Panc1 (cell line): ENCODE data around the gene SLC25A38. TPM values are rescaled to one million over a fixed set of nuclear protein-coding genes. Genes with fewer than 3 reads are reported as not detected.

ENCODE experiments used
- ATAC-seq: fragments of 200-7000 bp; cut with Tn5 transposase; 2 replicates; pipeline ENCODE4 v1.9.1; 2020; ENCODE audit warnings: mild to moderate bottlenecking, moderate library complexity
- BruUV-seq: library from RNA; stranded (reverse); fragments of 400-500 nt; replicated peaks from 2 replicates; lab custom pipeline; 2021; lab: Mats Ljungman, UMichigan
- CTCF ChIA-PET: fragments of 300-600 bp; sonication (Branson Sonifier 250); formaldehyde crosslinking; loops from one replicate; lab custom pipeline; 2022; ENCODE audit warnings: antibody characterized with exemption; lab: Charles Lee
- POLR2A ChIA-PET: fragments of 300-600 bp; sonication (Branson Sonifier 250); formaldehyde crosslinking; loops from one replicate; lab custom pipeline; 2022; ENCODE audit warnings: antibody characterized with exemption; lab: Charles Lee
- DNase-seq: peaks from one replicate; pipeline ENCODE4 v3.0.0-alpha.2; 2010; ENCODE audit warnings: low read depth, low spot score
- H3K27ac ChIP-seq: 2 replicates; pipeline ENCODE4 v1.5.1; 2011; ENCODE audit warnings: mild to moderate bottlenecking, low read length, inconsistent platforms
- H3K27me3 ChIP-seq: fragments of 200-500 bp; sonication (Bioruptor generic); 2 replicates; pipeline ENCODE4 v1.6.0; 2014; ENCODE audit warnings: low read length, inconsistent platforms; ENCODE audit not compliant: control insufficient read depth, insufficient read depth
- H3K36me3 ChIP-seq: fragments of 200-500 bp; sonication (Bioruptor generic); 2 replicates; pipeline ENCODE4 v1.5.1; 2014; ENCODE audit warnings: inconsistent platforms, mild to moderate bottlenecking, low read length, moderate library complexity; ENCODE audit not compliant: control insufficient read depth, insufficient read depth
- H3K4me1 ChIP-seq: 2 replicates; pipeline ENCODE4 v1.5.1; 2011; ENCODE audit warnings: inconsistent platforms, mild to moderate bottlenecking, low read length, moderate library complexity; ENCODE audit not compliant: control insufficient read depth, insufficient read depth
- H3K4me3 ChIP-seq, 2 experiments: 2 replicates each; pipeline ENCODE4 v1.5.1; 2011 to 2012; ENCODE audit warnings: low read depth in 2 of 2, low read length in 2 of 2, mild to moderate bottlenecking in 2 of 2, inconsistent platforms in 1 of 2, moderate library complexity in 1 of 2
- H3K9me3 ChIP-seq: fragments of 200-500 bp; sonication (Bioruptor generic); 2 replicates; pipeline ENCODE4 v1.5.1; 2014; ENCODE audit warnings: low read depth, mild to moderate bottlenecking, inconsistent platforms, low read length, moderate library complexity; ENCODE audit not compliant: control insufficient read depth, insufficient read depth
- POLR2AphosphoS5 ChIP-seq: IDR thresholded peaks from 2 replicates; pipeline ENCODE4 v1.6.1; 2012; ENCODE audit warnings: mild to moderate bottlenecking, low read depth, low read length, moderate library complexity
- SIN3A ChIP-seq: IDR thresholded peaks from 2 replicates; pipeline ENCODE4 v1.6.1; 2012; ENCODE audit warnings: low read depth, mild to moderate bottlenecking, low read length, moderate library complexity, borderline replicate concordance; ENCODE audit not compliant: insufficient read depth
- TCF7L2 ChIP-seq: IDR thresholded peaks from 2 replicates; pipeline ENCODE4 v1.6.1; 2011; ENCODE audit warnings: mild to moderate bottlenecking, low read depth, low read length, inconsistent platforms
- in situ Hi-C: cut with HindIII; loops from 2 replicates; pipeline ENCODE4 v1.10.0; 2016; ENCODE audit warnings: low sequenced_read_pairs, low pct_unique_long_range_greater_than_20kb
- intact Hi-C: fragments of 100-400 bp; cut with micrococcal nuclease; formaldehyde crosslinking; loops from one replicate; pipeline ENCODE4 v1.10.0; 2022; ENCODE audit not compliant: unreplicated experiment
- total RNA-seq: library from RNA; stranded (reverse); gene quantifications from one replicate; pipeline ENCODE4 v1.2.1, GENCODE V29; 2021; ENCODE audit not compliant: unreplicated experiment
- TF ChIP-seq, protein P1 (sequence below): fragments of 450-650 bp; IDR thresholded peaks from 2 replicates; pipeline ENCODE4 v1.5.1; 2017; ENCODE audit warnings: mild to moderate bottlenecking
- TF ChIP-seq, protein P2 (sequence below), 2 experiments: IDR thresholded peaks; 2 replicates each; pipeline ENCODE4 v1.6.1; 2011 to 2012; ENCODE audit warnings: low read depth in 2 of 2, control low read depth in 1 of 2, low read length in 1 of 2, mild to moderate bottlenecking in 1 of 2, moderate library complexity in 1 of 2; ENCODE audit not compliant: insufficient read depth in 1 of 2

Gene SLC25A38
- total RNA-seq, 1 experiment from 2014 or later, result 21.5 TPM

DNA sequence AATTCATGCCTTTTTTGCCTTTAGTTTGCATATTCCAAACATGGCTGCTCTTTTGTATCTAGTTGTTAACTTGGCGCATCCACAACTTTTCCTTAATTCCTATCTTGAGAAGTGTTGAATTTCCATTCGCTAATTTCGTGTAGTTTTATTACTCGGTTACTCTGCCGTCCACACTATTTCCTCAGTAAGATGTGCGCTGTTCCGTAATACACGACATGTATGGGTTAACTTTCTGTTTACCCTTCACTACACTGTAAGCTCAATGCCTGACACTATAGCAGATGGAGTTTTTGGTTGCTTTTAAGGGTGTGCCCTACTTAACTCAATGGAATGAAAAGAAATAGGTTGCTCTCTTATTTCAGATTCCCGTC lies 24.1 kb downstream of the SLC25A38 start:
- in situ Hi-C loops (no loop called here), intact Hi-C loops (no loop called here)
- Histone ChIP-seq H3K4me3 (peak overlapping the region; percentile 80 to 89), H3K4me1 (peaks cover 14% of the 10 kb centered on the region), H3K27me3 (no peaks in the 10 kb centered on the region), H3K36me3 (peaks cover 33% of the 10 kb centered on the region), H3K27ac (peak overlapping the region; percentile 95), H3K9me3 (no peaks in the 10 kb centered on the region)
- CTCF ChIA-PET, result no interaction called here
- no peak for DNase-seq
- no peak for TF ChIP-seq SIN3A
- no peak for TF ChIP-seq POLR2AphosphoS5
- TF ChIP-seq, protein P1, sequence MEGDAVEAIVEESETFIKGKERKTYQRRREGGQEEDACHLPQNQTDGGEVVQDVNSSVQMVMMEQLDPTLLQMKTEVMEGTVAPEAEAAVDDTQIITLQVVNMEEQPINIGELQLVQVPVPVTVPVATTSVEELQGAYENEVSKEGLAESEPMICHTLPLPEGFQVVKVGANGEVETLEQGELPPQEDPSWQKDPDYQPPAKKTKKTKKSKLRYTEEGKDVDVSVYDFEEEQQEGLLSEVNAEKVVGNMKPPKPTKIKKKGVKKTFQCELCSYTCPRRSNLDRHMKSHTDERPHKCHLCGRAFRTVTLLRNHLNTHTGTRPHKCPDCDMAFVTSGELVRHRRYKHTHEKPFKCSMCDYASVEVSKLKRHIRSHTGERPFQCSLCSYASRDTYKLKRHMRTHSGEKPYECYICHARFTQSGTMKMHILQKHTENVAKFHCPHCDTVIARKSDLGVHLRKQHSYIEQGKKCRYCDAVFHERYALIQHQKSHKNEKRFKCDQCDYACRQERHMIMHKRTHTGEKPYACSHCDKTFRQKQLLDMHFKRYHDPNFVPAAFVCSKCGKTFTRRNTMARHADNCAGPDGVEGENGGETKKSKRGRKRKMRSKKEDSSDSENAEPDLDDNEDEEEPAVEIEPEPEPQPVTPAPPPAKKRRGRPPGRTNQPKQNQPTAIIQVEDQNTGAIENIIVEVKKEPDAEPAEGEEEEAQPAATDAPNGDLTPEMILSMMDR, result no peak
- TF ChIP-seq, protein P2, sequence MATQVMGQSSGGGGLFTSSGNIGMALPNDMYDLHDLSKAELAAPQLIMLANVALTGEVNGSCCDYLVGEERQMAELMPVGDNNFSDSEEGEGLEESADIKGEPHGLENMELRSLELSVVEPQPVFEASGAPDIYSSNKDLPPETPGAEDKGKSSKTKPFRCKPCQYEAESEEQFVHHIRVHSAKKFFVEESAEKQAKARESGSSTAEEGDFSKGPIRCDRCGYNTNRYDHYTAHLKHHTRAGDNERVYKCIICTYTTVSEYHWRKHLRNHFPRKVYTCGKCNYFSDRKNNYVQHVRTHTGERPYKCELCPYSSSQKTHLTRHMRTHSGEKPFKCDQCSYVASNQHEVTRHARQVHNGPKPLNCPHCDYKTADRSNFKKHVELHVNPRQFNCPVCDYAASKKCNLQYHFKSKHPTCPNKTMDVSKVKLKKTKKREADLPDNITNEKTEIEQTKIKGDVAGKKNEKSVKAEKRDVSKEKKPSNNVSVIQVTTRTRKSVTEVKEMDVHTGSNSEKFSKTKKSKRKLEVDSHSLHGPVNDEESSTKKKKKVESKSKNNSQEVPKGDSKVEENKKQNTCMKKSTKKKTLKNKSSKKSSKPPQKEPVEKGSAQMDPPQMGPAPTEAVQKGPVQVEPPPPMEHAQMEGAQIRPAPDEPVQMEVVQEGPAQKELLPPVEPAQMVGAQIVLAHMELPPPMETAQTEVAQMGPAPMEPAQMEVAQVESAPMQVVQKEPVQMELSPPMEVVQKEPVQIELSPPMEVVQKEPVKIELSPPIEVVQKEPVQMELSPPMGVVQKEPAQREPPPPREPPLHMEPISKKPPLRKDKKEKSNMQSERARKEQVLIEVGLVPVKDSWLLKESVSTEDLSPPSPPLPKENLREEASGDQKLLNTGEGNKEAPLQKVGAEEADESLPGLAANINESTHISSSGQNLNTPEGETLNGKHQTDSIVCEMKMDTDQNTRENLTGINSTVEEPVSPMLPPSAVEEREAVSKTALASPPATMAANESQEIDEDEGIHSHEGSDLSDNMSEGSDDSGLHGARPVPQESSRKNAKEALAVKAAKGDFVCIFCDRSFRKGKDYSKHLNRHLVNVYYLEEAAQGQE (IDR thresholded peaks at IDR 0.05; ENCODE audit: insufficient read depth in 1 of 2, low read depth in 2 of 2, low read length in 1 of 2), result no peak
- TF ChIP-seq TCF7L2, result no peak
- BruUV-seq, result no TSS peak
- no peak for ATAC-seq
- POLR2A ChIA-PET, result no interaction called here

DNA sequence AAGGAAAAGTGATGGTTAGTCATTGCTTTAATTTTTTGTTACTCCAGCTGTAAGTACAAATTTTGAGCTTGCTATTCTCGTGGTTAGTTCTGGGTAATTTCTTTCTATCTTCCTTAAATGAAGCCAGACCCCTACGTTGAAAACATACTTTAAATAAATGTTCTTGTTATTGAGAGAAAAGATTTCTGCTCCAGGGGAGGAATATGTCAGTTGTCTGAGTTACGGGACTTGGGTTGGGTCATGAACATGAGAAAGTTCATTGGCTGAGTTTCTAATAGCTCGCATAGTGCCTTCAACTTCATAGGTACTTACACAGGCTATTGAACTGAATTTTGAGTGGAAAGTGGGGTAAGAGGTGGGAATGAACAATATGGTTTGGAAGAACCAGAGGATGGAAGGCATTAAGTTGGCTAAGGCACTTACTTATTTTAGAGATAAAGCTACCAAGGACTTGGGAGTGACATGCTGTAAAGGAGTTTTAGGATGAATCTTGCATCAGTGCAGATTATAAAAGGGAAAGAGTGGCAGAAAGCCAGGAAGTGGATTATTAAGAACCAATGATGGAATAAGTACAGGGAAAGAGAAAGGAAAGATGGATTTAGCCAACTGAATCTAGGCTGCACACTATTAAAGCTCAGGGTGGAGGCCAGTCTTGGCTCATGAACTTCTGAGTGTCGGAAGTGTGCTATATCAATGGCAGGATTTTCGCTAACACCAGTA lies 24.8 kb downstream of the SLC25A38 start:
- BruUV-seq, result no TSS peak
- Histone ChIP-seq H3K4me3 (peak overlapping the region; percentile 80 to 89), H3K36me3 (peaks cover 36% of the 10 kb centered on the region), H3K9me3 (no peaks in the 10 kb centered on the region), H3K27me3 (no peaks in the 10 kb centered on the region), H3K4me1 (peaks cover 14% of the 10 kb centered on the region), H3K27ac (peak overlapping the region; percentile 95)
- TF ChIP-seq TCF7L2 (no peak), SIN3A (no peak), POLR2AphosphoS5 (no peak)
- TF ChIP-seq, protein P2 (IDR thresholded peaks at IDR 0.05; ENCODE audit: insufficient read depth in 1 of 2, low read depth in 2 of 2, low read length in 1 of 2), result no peak
- TF ChIP-seq, protein P1, result no peak
- DNase-seq (no peak), ATAC-seq (no peak)
- POLR2A ChIA-PET, result no interaction called here
- CTCF ChIA-PET, result no interaction called here
- intact Hi-C loops, result no loop called here
- in situ Hi-C loops, result no loop called here
